Bronchial epithelial cell (primary cell): ENCODE results near the gene SCYGR8. TPM values are rescaled to one million over a fixed set of nuclear protein-coding genes. Genes with fewer than 3 reads are reported as not detected.

Experiments
- DNase-seq: peaks from one replicate; pipeline ENCODE4 v3.0.0-alpha.2; 2010; ENCODE audit warnings: low read depth
- FAIRE-seq: peaks from 2 replicates; lab custom pipeline; 2011; peaks lifted over from hg19 to GRCh38; lab: Jason Lieb, UNC
- H3K27me3 ChIP-seq: 2 replicates; pipeline ENCODE4 v1.5.1; 2011; ENCODE audit warnings: low read length; ENCODE audit not compliant: control insufficient read depth, insufficient read depth
- H3K36me3 ChIP-seq: 2 replicates; pipeline ENCODE4 v1.5.1; 2011; ENCODE audit warnings: low read length; ENCODE audit not compliant: control insufficient read depth, insufficient read depth
- H3K4me3 ChIP-seq: 2 replicates; pipeline ENCODE4 v1.5.1; 2011; ENCODE audit warnings: mild to moderate bottlenecking, low read depth, low read length, control low read depth
- total RNA-seq: library from RNA; depleted of rRNA; stranded (reverse); fragments of >200 nt; gene quantifications from 2 replicates; pipeline ENCODE4 v1.2.1, GENCODE V29; 2014
- TF ChIP-seq, protein P1 (sequence below): IDR thresholded peaks from 2 replicates; pipeline ENCODE4 v1.5.1; 2011; ENCODE audit warnings: mild to moderate bottlenecking, moderate library complexity, low read length, control low read depth, inconsistent platforms; ENCODE audit not compliant: insufficient read depth, severe bottlenecking

Gene SCYGR8
- total RNA-seq, 1 donor from 2014 or later = not detected

DNA sequence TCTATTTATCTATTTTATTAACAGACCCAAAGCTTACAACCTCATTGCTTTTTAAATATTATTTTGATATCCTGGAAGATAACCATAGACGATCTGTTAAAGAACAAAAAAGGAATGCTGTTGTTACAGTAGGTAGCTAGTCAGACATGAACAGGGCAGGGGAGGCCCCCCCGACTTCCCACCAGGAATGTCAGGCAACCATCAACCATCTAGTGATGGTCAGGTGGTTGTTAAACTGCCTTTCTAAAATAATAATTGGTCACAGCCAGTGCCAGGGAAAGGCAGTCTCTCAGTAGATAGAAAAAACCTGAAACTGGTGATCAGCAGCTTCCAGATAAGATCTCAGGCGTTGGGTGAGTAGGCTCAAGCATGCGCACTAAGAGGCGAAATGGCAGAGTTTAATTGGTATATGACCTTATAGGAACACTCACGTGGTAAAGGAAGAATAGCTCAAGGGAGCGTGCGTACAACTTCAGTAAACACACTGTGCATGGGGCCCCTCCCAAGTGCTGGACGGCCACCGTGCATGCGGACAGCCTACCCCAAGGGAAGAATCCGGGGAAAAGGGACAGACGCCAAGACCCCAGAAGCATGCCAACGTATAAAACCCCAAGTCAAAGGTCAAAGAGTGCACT, 35.4 kb downstream of the SCYGR8 start:
- Histone ChIP-seq H3K4me3 (no peak overlapping the region), H3K27me3 (no peaks in the 10 kb centered on the region), H3K36me3 (no peaks in the 10 kb centered on the region)
- TF ChIP-seq, protein P1, sequence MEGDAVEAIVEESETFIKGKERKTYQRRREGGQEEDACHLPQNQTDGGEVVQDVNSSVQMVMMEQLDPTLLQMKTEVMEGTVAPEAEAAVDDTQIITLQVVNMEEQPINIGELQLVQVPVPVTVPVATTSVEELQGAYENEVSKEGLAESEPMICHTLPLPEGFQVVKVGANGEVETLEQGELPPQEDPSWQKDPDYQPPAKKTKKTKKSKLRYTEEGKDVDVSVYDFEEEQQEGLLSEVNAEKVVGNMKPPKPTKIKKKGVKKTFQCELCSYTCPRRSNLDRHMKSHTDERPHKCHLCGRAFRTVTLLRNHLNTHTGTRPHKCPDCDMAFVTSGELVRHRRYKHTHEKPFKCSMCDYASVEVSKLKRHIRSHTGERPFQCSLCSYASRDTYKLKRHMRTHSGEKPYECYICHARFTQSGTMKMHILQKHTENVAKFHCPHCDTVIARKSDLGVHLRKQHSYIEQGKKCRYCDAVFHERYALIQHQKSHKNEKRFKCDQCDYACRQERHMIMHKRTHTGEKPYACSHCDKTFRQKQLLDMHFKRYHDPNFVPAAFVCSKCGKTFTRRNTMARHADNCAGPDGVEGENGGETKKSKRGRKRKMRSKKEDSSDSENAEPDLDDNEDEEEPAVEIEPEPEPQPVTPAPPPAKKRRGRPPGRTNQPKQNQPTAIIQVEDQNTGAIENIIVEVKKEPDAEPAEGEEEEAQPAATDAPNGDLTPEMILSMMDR = no peak
- DNase-seq = no peak
- no peak for FAIRE-seq

DNA sequence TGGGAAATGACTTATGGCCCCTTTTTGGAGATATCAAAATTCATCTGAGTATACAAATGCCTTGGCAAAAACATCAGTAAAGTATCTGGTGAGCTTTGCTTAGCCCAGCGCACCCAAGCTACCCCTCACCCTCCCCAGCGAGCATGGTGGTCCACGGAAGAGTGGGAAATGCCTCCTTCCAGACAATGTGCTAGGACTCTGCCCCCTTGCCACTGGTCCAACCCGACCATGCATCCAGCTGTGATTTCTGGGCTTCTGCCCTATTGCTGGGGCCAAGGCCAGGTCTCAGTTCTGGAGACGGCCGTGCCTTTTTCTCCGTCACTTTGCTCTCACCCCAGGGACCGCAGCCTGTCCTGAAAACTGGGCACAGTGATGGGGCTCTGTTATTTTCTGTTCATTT, 36.1 kb downstream of the SCYGR8 start:
- TF ChIP-seq, protein P1 = no peak
- FAIRE-seq (no peak), DNase-seq (no peak)

DNA sequence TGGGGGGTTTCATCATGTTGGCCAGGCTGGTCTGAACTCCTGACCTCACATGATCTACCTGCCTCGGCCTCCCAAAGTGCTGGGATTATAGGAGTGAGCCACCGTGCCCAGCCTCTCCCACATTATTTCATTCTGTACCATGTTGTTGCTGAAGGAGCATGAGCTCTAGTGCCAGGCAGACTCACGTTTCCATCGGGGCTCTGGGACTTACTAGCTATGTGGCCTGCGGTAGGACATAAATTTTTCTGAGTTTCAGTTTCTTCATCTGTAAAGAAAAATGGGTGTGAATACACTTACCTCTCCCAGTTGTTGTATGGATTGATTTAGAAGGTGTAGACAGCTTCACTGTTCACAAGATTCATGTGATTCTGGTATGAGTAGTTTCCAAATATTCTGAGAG, 37.1 kb downstream of the SCYGR8 start:
- TF ChIP-seq, protein P1 = no peak
- FAIRE-seq = no peak
- Histone ChIP-seq H3K27me3 (no peaks in the 10 kb centered on the region), H3K4me3 (no peak overlapping the region), H3K36me3 (no peaks in the 10 kb centered on the region)
- DNase-seq = no peak

More for the DNA sequence above, 36.1 kb downstream of the SCYGR8 start:
- no peaks in the 10 kb centered on the region for H3K27me3 ChIP-seq
- H3K36me3 ChIP-seq = no peaks in the 10 kb centered on the region
- H3K4me3 ChIP-seq = no peak overlapping the region

DNA sequence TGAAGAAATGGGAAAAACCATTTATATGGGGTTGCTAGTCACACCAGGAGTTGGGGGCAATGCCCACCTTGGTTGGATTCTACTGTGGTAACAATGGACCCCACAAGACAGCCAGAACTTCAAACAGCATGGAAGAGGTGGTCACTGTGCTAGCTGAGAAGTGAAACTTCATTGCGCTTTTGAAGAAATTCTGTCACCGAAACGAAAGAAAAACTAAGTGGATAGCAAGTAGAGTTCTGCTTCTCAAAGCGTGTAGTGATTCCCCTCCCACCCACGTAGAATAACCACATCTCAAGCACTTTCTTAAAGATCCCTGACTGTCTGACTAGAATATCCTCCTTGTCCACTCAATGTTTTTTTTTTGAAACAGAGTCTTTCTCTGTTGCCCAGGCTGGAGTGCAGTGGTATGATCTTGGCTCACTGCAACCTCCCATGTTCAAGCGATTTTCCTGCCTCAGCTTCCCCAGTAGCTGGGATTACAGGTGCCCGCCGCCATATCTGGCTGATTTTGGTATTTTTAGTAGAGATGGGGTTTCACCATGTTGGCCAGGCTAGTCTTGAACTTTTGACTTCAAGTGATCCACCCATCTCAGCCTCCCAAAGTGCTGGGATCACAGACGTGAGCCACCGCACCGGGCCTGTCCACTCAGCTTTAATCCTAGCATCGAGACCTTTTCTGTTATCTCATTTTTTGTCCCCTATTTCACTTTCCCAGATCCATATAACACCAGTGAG, 37.9 kb downstream of the SCYGR8 start:
- Histone ChIP-seq H3K4me3 (no peak overlapping the region), H3K27me3 (no peaks in the 10 kb centered on the region), H3K36me3 (no peaks in the 10 kb centered on the region)
- TF ChIP-seq, protein P1 = no peak
- FAIRE-seq = no peak
- DNase-seq = no peak

DNA sequence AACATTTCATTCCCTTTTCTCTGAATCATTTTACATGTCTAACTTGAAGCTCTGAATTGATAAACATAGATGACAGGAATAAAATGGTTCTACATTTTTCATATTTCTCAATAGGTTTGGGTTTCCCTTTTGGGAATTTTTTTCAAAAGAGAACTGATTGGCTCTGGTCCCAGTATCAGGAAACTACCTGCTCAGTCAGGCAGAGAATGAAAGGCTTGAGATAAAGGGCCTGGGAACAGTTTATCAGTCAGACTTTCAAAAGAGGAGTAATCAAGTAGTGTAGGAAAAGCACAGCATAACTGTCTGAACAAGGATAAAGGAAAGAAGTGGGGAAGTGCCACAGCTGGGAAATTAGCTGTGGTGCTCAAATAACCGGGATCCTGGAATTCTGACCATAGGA, 39.6 kb downstream of the SCYGR8 start:
- FAIRE-seq (no peak), DNase-seq (peak; percentile 70)
- Histone ChIP-seq H3K27me3 (no peaks in the 10 kb centered on the region), H3K36me3 (no peaks in the 10 kb centered on the region), H3K4me3 (no peak overlapping the region)
- TF ChIP-seq, protein P1 = no peak
